ENCODE results near the gene SERTAD3.

SERTAD3 gene

GRCh38 chr19:40421993-40422747 is 22.0 kb downstream of the SERTAD3 start:
- peak overlapping the region; percentile 94 to 98 for H3K27ac ChIP-seq

GRCh38 chr19:40420766-40421765 is 23.1 kb downstream of the SERTAD3 start:
- Histone ChIP-seq H3K9me3 (no peaks in the 10 kb centered on the region), H3K4me3 (peak overlapping the region; percentile 54 to 60), H3K27ac (peak overlapping the region; percentile 94 to 98), H3K27me3 (peaks cover 0 to 3% of the 10 kb centered on the region in 2 donors), H3K4me1 (peaks cover 0 to 39% (median 34%) of the 10 kb centered on the region in 4 donors), H3K36me3 (peaks cover 10 to 13% (median 11%) of the 10 kb centered on the region in 3 donors)
- TF ChIP-seq, protein P1, sequence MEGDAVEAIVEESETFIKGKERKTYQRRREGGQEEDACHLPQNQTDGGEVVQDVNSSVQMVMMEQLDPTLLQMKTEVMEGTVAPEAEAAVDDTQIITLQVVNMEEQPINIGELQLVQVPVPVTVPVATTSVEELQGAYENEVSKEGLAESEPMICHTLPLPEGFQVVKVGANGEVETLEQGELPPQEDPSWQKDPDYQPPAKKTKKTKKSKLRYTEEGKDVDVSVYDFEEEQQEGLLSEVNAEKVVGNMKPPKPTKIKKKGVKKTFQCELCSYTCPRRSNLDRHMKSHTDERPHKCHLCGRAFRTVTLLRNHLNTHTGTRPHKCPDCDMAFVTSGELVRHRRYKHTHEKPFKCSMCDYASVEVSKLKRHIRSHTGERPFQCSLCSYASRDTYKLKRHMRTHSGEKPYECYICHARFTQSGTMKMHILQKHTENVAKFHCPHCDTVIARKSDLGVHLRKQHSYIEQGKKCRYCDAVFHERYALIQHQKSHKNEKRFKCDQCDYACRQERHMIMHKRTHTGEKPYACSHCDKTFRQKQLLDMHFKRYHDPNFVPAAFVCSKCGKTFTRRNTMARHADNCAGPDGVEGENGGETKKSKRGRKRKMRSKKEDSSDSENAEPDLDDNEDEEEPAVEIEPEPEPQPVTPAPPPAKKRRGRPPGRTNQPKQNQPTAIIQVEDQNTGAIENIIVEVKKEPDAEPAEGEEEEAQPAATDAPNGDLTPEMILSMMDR (IDR thresholded peaks at IDR 0.05), result peak; percentile 88 to 90
- DNase-seq, result peak; percentile 92 to 98
- intact Hi-C loops (cut with DNase I; ENCODE audit: low total_unique reads), result no loop called here

More at GRCh38 chr19:40421993-40422747, 22.0 kb downstream of the SERTAD3 start:
- TF ChIP-seq, protein P1 (IDR thresholded peaks at IDR 0.05), result no peak
- Histone ChIP-seq H3K27me3 (peaks cover 0 to 3% of the 10 kb centered on the region in 2 donors), H3K4me1 (peaks cover 0 to 44% (median 36%) of the 10 kb centered on the region in 4 donors), H3K36me3 (peaks cover 10 to 13% (median 11%) of the 10 kb centered on the region in 3 donors), H3K4me3 (peak overlapping the region; percentile 54 to 60), H3K9me3 (no peaks in the 10 kb centered on the region)
- DNase-seq, result no peak
- intact Hi-C loops (cut with DNase I; ENCODE audit: low total_unique reads), result no loop called here

- peak overlapping the region; percentile 94 to 98 for H3K27ac ChIP-seq
- no peak for DNase-seq
- peak overlapping the region; percentile 54 to 60 for H3K4me3 ChIP-seq
- H3K9me3 ChIP-seq, result no peaks in the 10 kb centered on the region
- peaks cover 10 to 13% (median 11%) of the 10 kb centered on the region in 3 donors for H3K36me3 ChIP-seq
- intact Hi-C loops (cut with DNase I; ENCODE audit: low total_unique reads), result no loop called here
- peaks cover 0 to 39% (median 34%) of the 10 kb centered on the region in 4 donors for H3K4me1 ChIP-seq
- no peaks in the 10 kb centered on the region for H3K27me3 ChIP-seq
- TF ChIP-seq, protein P1 (IDR thresholded peaks at IDR 0.05), result no peak
Measured at GRCh38 chr19:40420451-40420765, 23.7 kb downstream of the SERTAD3 start.

DNA sequence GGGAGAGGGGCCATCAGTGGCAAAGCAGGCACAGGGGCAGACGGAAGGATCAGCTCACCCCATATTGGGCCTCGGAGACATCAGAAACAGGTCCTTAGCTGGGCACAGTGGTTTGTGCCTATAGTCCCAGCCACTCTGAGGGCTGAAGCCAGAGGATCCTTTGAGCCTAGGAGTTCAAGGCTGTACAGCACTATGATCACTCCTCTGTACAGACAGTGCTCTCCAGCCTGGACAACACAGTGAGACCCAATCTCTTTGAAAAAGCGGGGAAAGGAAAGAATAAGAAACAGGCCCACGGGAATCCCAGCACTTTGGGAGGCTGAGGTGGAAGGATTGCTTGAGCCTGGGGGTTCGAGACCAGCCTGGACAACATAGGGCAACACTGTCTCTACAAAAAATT is 24.4 kb downstream of the SERTAD3 start:
- Histone ChIP-seq H3K4me1 (peaks cover 0 to 39% (median 34%) of the 10 kb centered on the region in 4 donors), H3K27me3 (no peaks in the 10 kb centered on the region), H3K27ac (no peak overlapping the region), H3K4me3 (no peak overlapping the region), H3K9me3 (no peaks in the 10 kb centered on the region), H3K36me3 (peaks cover 10 to 13% (median 11%) of the 10 kb centered on the region in 3 donors)
- TF ChIP-seq, protein P1 (IDR thresholded peaks at IDR 0.05), result no peak
- DNase-seq, result no peak
- intact Hi-C loops (cut with DNase I; ENCODE audit: low total_unique reads), result loop anchor here (2.0 to 5.0 kb wide), 2 partner anchors 27 to 67 kb away; no protein-coding TSS in a partner anchor

- Histone ChIP-seq H3K9me3 (no peaks in the 10 kb centered on the region), H3K36me3 (peaks cover 10 to 13% (median 11%) of the 10 kb centered on the region in 3 donors), H3K4me3 (no peak overlapping the region), H3K27me3 (no peaks in the 10 kb centered on the region), H3K27ac (no peak overlapping the region), H3K4me1 (peaks cover 0 to 34% (median 30%) of the 10 kb centered on the region in 4 donors)
- TF ChIP-seq, protein P1 (IDR thresholded peaks at IDR 0.05), result no peak
- intact Hi-C loops (cut with DNase I; ENCODE audit: low total_unique reads), result loop anchor here (2.0 to 5.0 kb wide), 2 partner anchors 28 to 67 kb away; no protein-coding TSS in a partner anchor
- no peak for DNase-seq
Measured at GRCh38 chr19:40419066-40419612, 25.0 kb downstream of the SERTAD3 start.

Measured in tibial artery (tissue), 4 donors.